T-cell (primary cell): Measurements from ENCODE around the gene FGG. TPM values are rescaled to one million over a fixed set of nuclear protein-coding genes. Genes with fewer than 3 reads are reported as not detected.
"Not testable (repeated sequence)": the region's sequence is repeated elsewhere in the genome, so short reads cannot be mapped to it uniquely, and the experiment has no call there.

Source experiments
- ATAC-seq, 4 experiments: fragments of 200-7000 bp in 3 of 4; fragments of 150-1000 bp in 1 of 4; cut with Tn5 transposase; replicated peaks in 1 of 4; 1 replicate in 3 of 4; 2 replicates in 1 of 4; pipeline ENCODE4 v1.10.0; 2021; ENCODE audit warnings: moderate library complexity in 3 of 4, mild to moderate bottlenecking in 2 of 4, moderate number of reproducible peaks in 1 of 4
- CTCF ChIA-PET, 2 donors: fragments of 300-600 bp; sonication (Branson Sonifier 250); formaldehyde crosslinking; loops; one replicate each; lab custom pipeline; 2022; ENCODE audit warnings: antibody characterized with exemption in 2 of 2; lab: Charles Lee
- POLR2A ChIA-PET, 2 donors: fragments of 300-600 bp; sonication (Branson Sonifier 250); formaldehyde crosslinking; loops; one replicate each; lab custom pipeline; 2022; ENCODE audit warnings: antibody characterized with exemption in 2 of 2; lab: Charles Lee
- DNase-seq, 35 experiments: peaks; one replicate each; pipeline versions ENCODE4 v3.0.0 to v3.0.0-alpha.2; 2013 to 2023
- H3K27ac ChIP-seq: one replicate; pipeline ENCODE4 v1.5.1; 2013; ENCODE audit warnings: low read length
- H3K27me3 ChIP-seq, 2 experiments: replicated peaks in 1 of 2; 1 replicate in 1 of 2; 2 replicates in 1 of 2; pipeline versions ENCODE4 v1.6.1 to v1.7.0; 2013; ENCODE audit warnings: low read length in 1 of 2, mixed read lengths in 1 of 2; ENCODE audit not compliant: control insufficient read depth in 2 of 2, insufficient read depth in 2 of 2; ENCODE audit errors: extremely low read depth in 1 of 2
- H3K36me3 ChIP-seq, 2 donors: 1 replicate in 1 of 2; 2 replicates in 1 of 2; pipeline versions ENCODE4 v1.6.1 to v1.7.0; 2013; ENCODE audit warnings: low read length in 1 of 2; ENCODE audit not compliant: control insufficient read depth in 2 of 2, insufficient read depth in 1 of 2; ENCODE audit errors: extremely low read depth in 1 of 2
- H3K4me1 ChIP-seq, 2 experiments: 1 replicate in 1 of 2; 2 replicates in 1 of 2; pipeline versions ENCODE4 v1.6.1 to v1.7.0; 2013; ENCODE audit warnings: low read length in 2 of 2, mixed read lengths in 1 of 2; ENCODE audit not compliant: insufficient read depth in 2 of 2, control insufficient read depth in 1 of 2; ENCODE audit errors: extremely low read depth in 1 of 2
- H3K4me3 ChIP-seq, 2 donors: 1 replicate in 1 of 2; 2 replicates in 1 of 2; pipeline versions ENCODE4 v1.5.1 to v1.7.0; 2013; ENCODE audit warnings: mild to moderate bottlenecking in 2 of 2, low read length in 1 of 2, moderate library complexity in 1 of 2; ENCODE audit not compliant: control insufficient read depth in 1 of 2; ENCODE audit errors: extremely low read depth in 1 of 2
- H3K9me3 ChIP-seq: 2 replicates; pipeline ENCODE4 v1.7.0; 2013
- H3K27ac Mint-ChIP-seq, 2 donors: one replicate each; pipeline ENCODE4 v1.8.0; 2020 to 2021; ENCODE audit warnings: mild to moderate bottlenecking in 2 of 2, mixed read lengths in 2 of 2
- H3K27me3 Mint-ChIP-seq, 2 donors: one replicate each; pipeline ENCODE4 v1.8.0; 2021 to 2022; ENCODE audit warnings: mixed read lengths in 2 of 2
- H3K36me3 Mint-ChIP-seq: one replicate; pipeline ENCODE4 v1.8.0; 2021; ENCODE audit warnings: mixed read lengths
- H3K4me1 Mint-ChIP-seq, 3 donors: one replicate each; pipeline ENCODE4 v1.8.0; 2020 to 2022; ENCODE audit warnings: mixed read lengths in 3 of 3, mild to moderate bottlenecking in 1 of 3
- H3K4me3 Mint-ChIP-seq, 3 donors: one replicate each; pipeline ENCODE4 v1.8.0; 2020 to 2022; ENCODE audit warnings: mild to moderate bottlenecking in 3 of 3, mixed read lengths in 3 of 3, moderate library complexity in 3 of 3
- H3K9me3 Mint-ChIP-seq, 3 donors: one replicate each; pipeline ENCODE4 v1.8.0; 2020 to 2022; ENCODE audit warnings: mixed read lengths in 3 of 3
- WGBS: methylation state at CpG from one replicate; pipeline ENCODE4 v1.1.5; 2013; ENCODE audit warnings: missing lambda C conversion rate; ENCODE audit not compliant: insufficient coverage; 5-methylcytosine and 5-hydroxymethylcytosine counted together
- total RNA-seq, 35 experiments: library from RNA in 6 of 35; stranded (reverse) in 6 of 35; fragments of 120-200 nt in 1 of 35; gene quantifications; one replicate each; pipeline versions ENCODE4 v1.2.1 to v1.2.4 and lab custom pipeline; 2013 to 2026

Gene FGG
- total RNA-seq, 5 donors from 2014 or later (not counting 1 experiment from before 2014, with no cell fraction given): 1.7 to 4.9 (median 3.6) TPM; not detected in 2

DNA sequence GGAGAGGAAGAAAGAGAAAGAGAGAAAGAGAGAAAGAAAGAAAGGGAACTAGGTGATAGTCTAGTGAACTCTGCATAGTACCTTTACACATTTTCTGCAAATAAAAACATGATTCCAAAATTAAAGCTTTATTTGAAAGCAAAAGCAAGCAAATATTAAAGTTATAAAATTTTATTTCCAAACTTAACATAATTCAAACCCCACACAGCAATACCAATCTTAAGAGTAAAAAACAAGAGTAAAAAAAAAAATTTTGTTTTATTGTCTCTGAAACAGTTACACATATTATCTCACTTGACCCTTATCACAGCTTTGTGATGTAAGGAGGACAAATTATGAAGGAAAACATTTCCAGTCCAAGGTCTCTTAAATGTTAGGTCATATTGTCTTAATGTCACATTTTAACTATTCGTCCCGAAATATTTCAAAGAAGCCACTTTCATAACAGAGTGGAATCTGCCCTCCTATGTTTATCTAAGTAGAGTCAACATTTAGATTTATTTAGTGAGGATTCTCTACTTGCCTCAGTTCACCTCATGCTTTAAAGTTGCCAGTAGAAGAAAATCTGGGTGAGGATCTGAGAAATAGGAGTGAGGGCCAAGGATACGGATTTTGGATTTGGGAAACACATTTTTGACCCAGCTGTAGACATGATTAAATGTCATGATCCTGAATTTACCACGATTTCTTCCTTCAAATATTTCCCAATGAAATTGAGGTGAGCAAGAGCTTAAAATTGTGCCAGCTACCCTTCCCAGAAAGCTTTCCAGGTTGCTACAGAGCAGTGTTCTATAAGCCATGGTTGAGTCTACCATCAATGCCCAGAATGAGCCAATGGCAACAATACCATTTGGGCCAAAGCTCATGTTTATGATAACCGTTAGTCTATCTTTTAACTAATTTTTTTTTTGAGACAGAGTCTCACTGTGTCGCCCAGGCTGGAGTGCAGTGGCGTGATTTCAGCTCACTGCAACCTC, 14.4 kb downstream of the FGG start:
- Histone ChIP-seq H3K4me3 (no peak overlapping the region), H3K9me3 (no peaks in the 10 kb centered on the region), H3K27ac (no peak overlapping the region), H3K27me3 (peaks cover 0 to 6% of the 10 kb centered on the region in 2 experiments), H3K4me1 (no peaks in the 10 kb centered on the region), H3K36me3 (no peaks in the 10 kb centered on the region)
- H3K9me3 Mint-ChIP-seq: no peaks in the 10 kb centered on the region
- H3K27ac Mint-ChIP-seq: no peak overlapping the region
- no peaks in the 10 kb centered on the region for H3K4me1 Mint-ChIP-seq
- POLR2A ChIA-PET: interaction anchor here in 1 of 2 donors (0.5 to 0.7 kb wide), 2 partner anchors 80 to 1350 kb away, joined by 3 to 9 read pairs; no protein-coding TSS in a partner anchor
- H3K4me3 Mint-ChIP-seq: no peak overlapping the region
- H3K36me3 Mint-ChIP-seq: no peaks in the 10 kb centered on the region
- 60% methylated on average over 3 of the region's 7 CpGs for WGBS
- CTCF ChIA-PET: interaction anchor here in 1 of 2 donors (0.6 kb wide), 1 partner anchor 145 kb away, joined by 3 read pairs; no protein-coding TSS in a partner anchor
- no peak for ATAC-seq
- no peak for DNase-seq
- H3K27me3 Mint-ChIP-seq: peaks cover 12 to 19% of the 10 kb centered on the region in 2 donors

DNA sequence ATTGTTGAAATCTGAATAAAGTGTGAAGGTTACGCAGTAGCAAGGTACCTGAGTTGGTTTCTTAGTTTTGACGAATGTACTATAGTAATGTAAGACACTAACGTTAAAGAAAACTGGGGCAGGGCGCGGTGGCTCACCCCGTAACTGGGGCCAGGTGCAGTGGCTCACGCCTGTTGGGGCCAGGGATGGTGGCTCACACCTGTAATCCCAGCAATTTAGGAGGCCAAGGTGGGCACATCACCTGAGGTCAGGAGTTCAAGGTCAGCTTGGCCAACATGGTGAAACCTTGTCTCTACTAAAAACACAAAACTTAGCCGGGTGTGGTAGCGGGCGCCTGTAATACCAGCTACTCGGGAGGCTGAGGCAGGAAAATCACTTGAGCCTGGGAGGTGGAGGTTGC, 15.2 kb downstream of the FGG start:
- not testable (repeated sequence) for H3K4me3 Mint-ChIP-seq
- 94% methylated on average over 6 of the region's 11 CpGs for WGBS
- CTCF ChIA-PET: interaction anchor here in 1 of 2 donors (0.6 kb wide), 1 partner anchor 145 kb away, joined by 3 read pairs; no protein-coding TSS in a partner anchor

DNA sequence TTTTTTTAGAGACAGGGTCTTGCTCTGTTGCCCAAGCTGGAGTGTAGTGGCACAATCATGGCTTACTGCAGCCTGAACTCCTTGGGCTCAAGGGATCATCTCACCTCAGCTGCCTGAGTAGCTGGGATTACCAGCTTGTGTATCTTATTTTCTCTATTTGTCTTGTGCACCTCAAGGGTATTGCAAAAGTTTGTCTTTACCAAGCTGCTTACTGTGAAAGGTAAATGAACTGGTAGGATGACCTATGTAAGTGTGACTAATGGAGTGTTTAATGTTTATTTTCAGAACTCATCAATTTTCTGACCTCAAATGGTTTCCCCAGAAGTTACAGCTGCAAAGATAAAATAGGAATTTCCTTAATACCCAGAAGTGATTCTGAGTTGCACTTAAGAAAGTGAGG, 16.6 kb downstream of the FGG start:
- CTCF ChIA-PET: no interaction called here
- Mint-ChIP-seq H3K4me3 (no peak overlapping the region), H3K27me3 (peaks cover 4 to 8% of the 10 kb centered on the region in 2 donors), H3K4me1 (no peaks in the 10 kb centered on the region), H3K9me3 (no peaks in the 10 kb centered on the region), H3K27ac (no peak overlapping the region), H3K36me3 (no peaks in the 10 kb centered on the region)
- ATAC-seq: no peak
- POLR2A ChIA-PET: no interaction called here
- Histone ChIP-seq H3K4me1 (no peaks in the 10 kb centered on the region), H3K9me3 (no peaks in the 10 kb centered on the region), H3K36me3 (no peaks in the 10 kb centered on the region), H3K27me3 (peaks cover 0 to 6% of the 10 kb centered on the region in 2 experiments), H3K27ac (no peak overlapping the region), H3K4me3 (no peak overlapping the region)
- no peak for DNase-seq

More for the DNA sequence above, 15.2 kb downstream of the FGG start:
- H3K36me3 ChIP-seq, ATAC-seq, H3K27me3 ChIP-seq, H3K27ac ChIP-seq, H3K36me3 Mint-ChIP-seq, DNase-seq, H3K4me1 Mint-ChIP-seq, H3K9me3 ChIP-seq, H3K4me3 ChIP-seq, H3K9me3 Mint-ChIP-seq, H3K27ac Mint-ChIP-seq, H3K4me1 ChIP-seq: not testable (repeated sequence)
- H3K27me3 Mint-ChIP-seq: peaks cover 4 to 16% of the 10 kb centered on the region in 2 donors
- POLR2A ChIA-PET: interaction anchor here in 1 of 2 donors (0.7 kb wide), 1 partner anchor 80 kb away, joined by 3 read pairs; no protein-coding TSS in a partner anchor

DNA sequence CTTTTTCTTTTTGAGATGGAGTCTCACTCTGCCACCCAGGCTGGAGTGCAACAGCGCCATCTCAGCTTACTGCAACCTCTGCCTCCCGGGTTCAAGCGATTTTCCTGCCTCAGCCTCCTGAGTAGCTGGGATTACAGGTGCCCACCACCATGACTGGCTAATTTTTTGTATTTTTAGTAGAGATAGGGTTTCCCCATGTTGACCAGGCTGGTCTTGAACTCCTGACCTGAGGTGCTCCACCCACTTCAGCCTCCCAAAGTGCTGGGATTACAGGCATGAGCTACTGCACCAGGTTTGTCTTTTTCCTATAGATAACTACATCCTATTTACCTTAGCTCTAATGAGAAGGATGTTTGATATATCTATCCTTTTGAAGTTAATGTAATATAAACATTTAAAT, 18.1 kb downstream of the FGG start:
- H3K27me3 Mint-ChIP-seq: peaks cover 10 to 14% of the 10 kb centered on the region in 2 donors
- H3K36me3 Mint-ChIP-seq, H3K36me3 ChIP-seq, H3K4me1 ChIP-seq, CTCF ChIA-PET, H3K4me3 Mint-ChIP-seq, POLR2A ChIA-PET, DNase-seq, H3K4me3 ChIP-seq, H3K27ac Mint-ChIP-seq, H3K4me1 Mint-ChIP-seq, H3K27ac ChIP-seq, H3K27me3 ChIP-seq, H3K9me3 Mint-ChIP-seq, ATAC-seq, H3K9me3 ChIP-seq: not testable (repeated sequence)
- 82% methylated on average over 3 of the region's 3 CpGs for WGBS

DNA sequence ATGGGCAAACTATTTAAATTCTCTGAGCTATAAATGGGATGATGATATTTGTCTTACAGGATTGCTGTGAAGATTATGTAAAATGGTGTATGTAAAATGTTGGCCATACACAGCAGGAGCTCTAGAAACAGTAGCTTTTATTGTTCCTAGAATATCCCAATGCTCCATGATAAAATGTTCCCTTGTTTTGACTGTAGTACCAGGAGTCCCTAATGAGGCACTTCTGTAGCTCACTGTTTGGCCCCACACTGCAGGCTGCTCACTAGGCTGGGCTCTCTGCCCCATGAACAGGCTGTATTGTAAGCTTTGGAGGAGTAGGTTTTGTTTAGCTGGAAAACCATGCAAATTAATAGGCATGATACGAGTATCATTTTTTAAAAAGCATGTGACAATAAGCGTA, 18.6 kb downstream of the FGG start:
- Mint-ChIP-seq H3K27me3 (peaks cover 10 to 15% of the 10 kb centered on the region in 2 donors), H3K36me3 (no peaks in the 10 kb centered on the region), H3K4me3 (no peak overlapping the region), H3K27ac (no peak overlapping the region), H3K9me3 (no peaks in the 10 kb centered on the region), H3K4me1 (no peaks in the 10 kb centered on the region)
- H3K27me3 ChIP-seq: peaks cover 0 to 6% of the 10 kb centered on the region in 2 experiments
- POLR2A ChIA-PET: no interaction called here
- H3K36me3 ChIP-seq: no peaks in the 10 kb centered on the region
- H3K27ac ChIP-seq: no peak overlapping the region
- ATAC-seq (no peak), DNase-seq (no peak)
- CTCF ChIA-PET: no interaction called here
- H3K4me1 ChIP-seq: no peaks in the 10 kb centered on the region
- WGBS: 82% methylated on average over 1 of the region's 2 CpGs
- H3K9me3 ChIP-seq: no peaks in the 10 kb centered on the region
- no peak overlapping the region for H3K4me3 ChIP-seq

DNA sequence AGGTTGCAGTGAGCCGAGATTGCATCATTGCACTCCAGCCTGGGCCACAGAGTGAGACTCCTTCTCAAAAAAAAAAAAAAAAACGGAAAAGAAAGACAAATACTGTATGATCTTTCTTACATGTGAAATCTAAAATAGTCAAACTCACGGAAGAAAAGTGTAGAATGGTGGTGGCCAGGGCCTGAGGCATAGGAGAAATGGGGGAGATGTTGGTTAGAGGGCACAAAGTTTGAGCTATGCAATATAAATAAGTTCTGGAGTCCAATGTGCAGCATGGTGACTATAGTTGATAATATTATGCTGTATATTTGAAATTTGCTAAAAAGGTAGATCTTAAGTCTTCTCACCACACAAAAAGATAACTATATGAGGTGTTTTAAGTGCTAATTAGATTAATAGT, 20.6 kb downstream of the FGG start:
- Histone ChIP-seq H3K4me3 (no peak overlapping the region), H3K36me3 (no peaks in the 10 kb centered on the region), H3K9me3 (no peaks in the 10 kb centered on the region), H3K4me1 (no peaks in the 10 kb centered on the region), H3K27ac (no peak overlapping the region), H3K27me3 (peaks cover 0 to 3% of the 10 kb centered on the region in 2 experiments)
- Mint-ChIP-seq H3K36me3 (no peaks in the 10 kb centered on the region), H3K27me3 (peaks cover 10 to 20% of the 10 kb centered on the region in 2 donors), H3K4me1 (no peaks in the 10 kb centered on the region), H3K4me3 (no peak overlapping the region), H3K9me3 (no peaks in the 10 kb centered on the region), H3K27ac (no peak overlapping the region)
- ATAC-seq: no peak
- no CpG with 5 or more reads among the region's 3 CpGs for WGBS
- DNase-seq: no peak
- ChIA-PET POLR2A (no interaction called here), CTCF (no interaction called here)
